ENCODE measurements around the gene CCDC157.

Gene CCDC157

DNA sequence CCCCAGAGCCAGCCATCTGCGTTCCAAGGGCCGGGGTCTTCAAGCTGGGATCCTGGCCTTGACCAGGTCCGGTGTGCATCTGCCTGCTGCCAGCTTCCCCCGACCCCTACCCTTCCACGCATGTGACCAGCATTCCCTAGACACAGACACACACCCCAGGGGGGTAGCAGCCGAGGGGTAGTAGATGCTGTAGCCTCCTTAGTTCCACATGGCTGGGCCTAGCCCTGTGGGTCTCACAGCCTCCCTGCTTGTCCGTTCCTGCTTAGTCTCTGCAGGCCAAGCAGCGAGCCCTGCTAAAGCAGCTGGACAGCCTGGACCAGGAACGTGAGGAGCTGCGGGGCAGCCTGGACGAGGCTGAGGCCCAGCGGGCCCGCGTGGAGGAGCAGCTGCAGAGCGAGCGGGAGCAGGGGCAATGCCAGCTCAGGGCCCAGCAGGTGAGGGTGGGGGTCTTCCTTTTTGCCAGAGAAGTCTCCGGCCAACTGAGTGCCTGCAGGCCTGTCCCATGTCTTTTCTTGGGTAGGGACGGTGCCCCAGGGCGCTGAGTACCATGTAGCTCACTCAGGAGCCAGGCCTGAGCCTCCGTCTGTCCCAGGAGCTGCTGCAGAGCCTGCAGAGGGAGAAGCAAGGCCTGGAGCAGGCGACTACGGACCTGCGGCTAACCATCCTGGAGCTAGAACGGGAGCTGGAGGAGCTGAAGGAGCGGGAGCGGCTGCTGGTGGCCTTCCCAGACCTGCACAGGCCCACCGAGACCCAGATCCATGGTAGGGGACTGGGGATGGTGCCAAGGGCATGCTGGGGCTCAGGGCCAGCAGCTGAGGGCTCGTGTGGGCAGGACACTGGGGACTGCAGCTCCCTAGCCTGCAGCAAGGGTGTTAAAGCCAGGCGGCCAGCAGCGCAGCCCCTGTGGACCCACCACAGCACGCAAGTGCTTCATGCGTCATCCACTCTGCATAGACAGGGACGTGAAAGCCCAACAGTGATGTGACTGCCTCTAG lies 16.8 kb downstream of the CCDC157 start:
- DNase-seq (ENCODE audit: low spot score in 2 of 2), result no peak
- no peak overlapping the region for H3K27ac Mint-ChIP-seq

DNA sequence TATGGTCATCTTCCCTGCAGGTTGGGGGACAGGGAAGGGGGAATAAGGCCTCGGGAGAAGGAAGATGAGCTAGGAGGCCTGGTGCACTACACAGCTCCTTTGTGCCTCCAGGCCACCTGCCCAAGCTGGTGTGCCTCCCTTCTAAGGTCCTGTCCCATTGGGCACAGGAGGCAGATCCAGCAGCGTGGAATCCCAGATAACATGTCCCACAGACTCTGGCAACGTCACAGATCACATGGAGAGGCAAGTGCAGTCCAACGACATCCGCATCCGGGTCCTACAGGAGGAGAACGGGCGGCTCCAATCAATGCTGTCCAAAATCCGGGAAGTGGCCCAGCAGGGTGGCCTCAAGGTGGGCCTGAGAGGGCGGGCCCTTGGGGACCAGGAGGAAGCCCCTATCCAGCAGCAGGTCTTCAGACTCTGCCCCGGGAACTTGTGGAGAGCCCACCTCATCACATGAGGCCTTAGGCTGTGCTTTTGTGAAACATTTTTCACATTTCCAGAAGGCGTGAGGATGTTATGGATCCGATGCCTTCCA lies 18.6 kb downstream of the CCDC157 start:
- no peaks in the 10 kb centered on the region for H3K36me3 Mint-ChIP-seq
- H3K27me3 Mint-ChIP-seq, result no peaks in the 10 kb centered on the region
- ATAC-seq (ENCODE audit: low read depth) (no peak), DNase-seq (ENCODE audit: low spot score in 2 of 2) (no peak)
- H3K9me3 Mint-ChIP-seq, result no peaks in the 10 kb centered on the region
- H3K4me1 Mint-ChIP-seq, result peaks cover 2% of the 10 kb centered on the region
- no peak overlapping the region for H3K4me3 Mint-ChIP-seq
- H3K27ac Mint-ChIP-seq, result no peak overlapping the region

More for the DNA sequence above, 16.8 kb downstream of the CCDC157 start:
- Mint-ChIP-seq H3K36me3 (no peaks in the 10 kb centered on the region), H3K9me3 (no peaks in the 10 kb centered on the region), H3K27me3 (no peaks in the 10 kb centered on the region), H3K4me3 (no peak overlapping the region), H3K4me1 (no peaks in the 10 kb centered on the region)
- no peak for ATAC-seq (ENCODE audit: low read depth)

DNA sequence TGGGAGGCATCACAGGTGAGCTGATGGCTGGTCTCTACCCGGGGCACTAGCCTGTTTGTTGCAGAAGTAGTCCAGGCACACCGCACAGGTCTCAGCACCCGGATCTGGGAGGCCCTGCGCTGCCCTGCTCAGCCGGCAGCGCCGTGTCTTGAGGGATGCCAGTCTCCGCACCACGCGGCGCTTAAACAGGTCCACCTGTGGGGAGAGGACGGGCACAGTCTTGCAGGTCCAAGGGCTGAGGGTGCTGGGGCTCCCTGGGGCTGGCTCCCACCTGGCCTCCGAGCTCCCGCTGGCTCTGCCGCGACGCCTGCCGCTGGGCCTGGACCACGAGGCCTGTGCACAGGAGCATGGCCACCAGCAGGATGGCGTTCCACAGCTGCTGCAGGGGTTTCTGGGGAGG lies 23.2 kb downstream of the CCDC157 start:
- no peak for DNase-seq (ENCODE audit: low spot score in 2 of 2)
- Mint-ChIP-seq H3K36me3 (peaks cover 3% of the 10 kb centered on the region), H3K9me3 (no peaks in the 10 kb centered on the region), H3K4me3 (no peak overlapping the region), H3K27me3 (no peaks in the 10 kb centered on the region), H3K4me1 (peaks cover 5% of the 10 kb centered on the region), H3K27ac (no peak overlapping the region)
- no peak for ATAC-seq (ENCODE audit: low read depth)

DNA sequence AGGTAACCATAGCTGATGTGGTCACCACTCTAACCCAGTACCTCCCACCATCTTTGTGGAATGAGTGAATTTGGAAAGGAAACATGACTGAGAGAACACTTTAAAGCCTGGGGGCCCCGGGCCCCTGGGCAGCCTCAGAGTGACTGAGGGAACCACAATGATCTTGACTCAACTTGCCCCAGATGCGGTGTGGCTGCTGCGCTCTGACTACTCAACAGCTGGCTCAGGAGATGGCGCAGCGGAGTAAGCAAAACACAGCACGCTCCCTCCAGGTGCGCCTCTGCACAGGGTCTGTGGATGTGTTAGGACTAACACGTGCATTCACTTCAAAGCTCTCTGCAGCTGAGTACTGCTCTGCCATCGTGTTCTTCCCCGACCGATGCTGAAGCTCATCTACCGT lies 24.5 kb downstream of the CCDC157 start:
- ATAC-seq (ENCODE audit: low read depth) (no peak), DNase-seq (ENCODE audit: low spot score in 2 of 2) (no peak)
- Mint-ChIP-seq H3K4me3 (no peak overlapping the region), H3K9me3 (no peaks in the 10 kb centered on the region), H3K4me1 (peaks cover 7% of the 10 kb centered on the region), H3K27me3 (no peaks in the 10 kb centered on the region), H3K27ac (no peak overlapping the region), H3K36me3 (peaks cover 3% of the 10 kb centered on the region)

DNA sequence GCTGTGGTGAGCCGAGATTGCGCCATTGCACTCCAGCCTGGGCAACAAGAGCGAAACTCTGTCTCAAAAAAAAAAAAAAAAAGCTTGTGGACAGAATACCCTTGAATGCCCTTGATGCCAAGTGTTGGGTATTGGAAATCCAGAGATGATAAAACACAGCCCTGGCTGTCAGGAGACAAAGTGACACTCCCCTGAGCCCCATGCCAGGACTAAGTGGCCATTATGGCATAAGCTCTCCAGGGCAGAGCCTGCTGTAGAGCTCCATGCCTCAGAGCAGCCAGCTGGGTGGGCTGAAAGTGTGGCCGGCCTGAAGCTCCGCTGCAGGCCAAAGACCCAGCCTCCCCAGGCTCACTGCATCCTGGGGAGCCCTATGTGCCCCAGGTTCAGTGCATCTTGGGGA lies 25.5 kb downstream of the CCDC157 start:
- H3K36me3 Mint-ChIP-seq, result peaks cover 3% of the 10 kb centered on the region

DNA sequence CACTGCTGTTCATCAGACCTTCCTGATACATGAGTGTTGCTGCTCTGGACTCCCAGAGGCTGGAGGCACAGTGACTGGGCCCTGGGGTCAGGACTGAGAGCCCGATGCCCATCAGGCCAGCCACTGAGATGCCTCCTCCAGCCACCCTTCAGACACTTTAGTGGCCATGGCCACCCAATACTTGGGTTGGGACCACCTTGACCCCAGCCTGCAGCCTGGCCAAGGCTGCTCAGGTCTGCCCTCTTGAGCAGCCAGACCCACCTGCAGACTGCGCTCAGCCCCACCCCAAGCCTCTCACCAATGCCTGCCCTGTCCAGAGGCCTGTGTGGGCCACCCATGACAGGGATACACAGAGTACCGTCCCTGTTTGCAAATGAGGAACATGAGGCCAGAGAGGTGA lies 26.3 kb downstream of the CCDC157 start:
- ATAC-seq (ENCODE audit: low read depth) (no peak), DNase-seq (ENCODE audit: low spot score in 2 of 2) (no peak)
- Mint-ChIP-seq H3K9me3 (no peaks in the 10 kb centered on the region), H3K4me3 (no peak overlapping the region), H3K36me3 (peaks cover 3% of the 10 kb centered on the region), H3K27ac (no peak overlapping the region), H3K27me3 (peaks cover 2% of the 10 kb centered on the region), H3K4me1 (peaks cover 16% of the 10 kb centered on the region)

More for the DNA sequence above, 25.5 kb downstream of the CCDC157 start:
- Mint-ChIP-seq H3K4me3 (no peak overlapping the region), H3K27ac (no peak overlapping the region), H3K4me1 (peaks cover 12% of the 10 kb centered on the region), H3K9me3 (no peaks in the 10 kb centered on the region), H3K27me3 (peaks cover under 1% of the 10 kb centered on the region)
- ATAC-seq (ENCODE audit: low read depth) (no peak), DNase-seq (ENCODE audit: low spot score in 2 of 2) (no peak)

DNA sequence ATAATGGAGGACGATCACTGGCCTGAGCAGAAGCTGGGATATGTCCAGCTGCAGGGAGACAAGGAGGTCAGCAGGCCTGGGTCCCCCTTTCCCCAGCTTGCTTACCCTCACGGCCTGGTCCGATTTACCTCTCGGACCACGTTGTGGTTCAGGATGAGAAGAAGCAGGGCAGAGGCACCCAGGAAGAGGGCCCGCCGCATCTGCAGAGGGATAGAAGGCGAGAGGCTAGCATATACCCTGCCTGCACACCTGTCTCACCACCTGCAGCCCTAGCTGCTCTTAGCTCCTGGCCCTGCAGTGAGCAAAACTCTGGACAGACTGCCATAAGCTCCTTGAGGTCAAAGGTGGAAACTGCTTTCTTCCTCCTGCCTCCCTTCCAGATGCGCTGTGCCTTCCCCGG lies 29.1 kb downstream of the CCDC157 start:
- H3K27ac Mint-ChIP-seq, result no peak overlapping the region
- DNase-seq (ENCODE audit: low spot score in 2 of 2) (no peak), ATAC-seq (ENCODE audit: low read depth) (no peak)
- peaks cover under 1% of the 10 kb centered on the region for H3K36me3 Mint-ChIP-seq
- H3K4me3 Mint-ChIP-seq, result peak overlapping the region; percentile 89
- H3K4me1 Mint-ChIP-seq, result peaks cover 14% of the 10 kb centered on the region
- H3K9me3 Mint-ChIP-seq, result no peaks in the 10 kb centered on the region
- H3K27me3 Mint-ChIP-seq, result peaks cover 2% of the 10 kb centered on the region

DNA sequence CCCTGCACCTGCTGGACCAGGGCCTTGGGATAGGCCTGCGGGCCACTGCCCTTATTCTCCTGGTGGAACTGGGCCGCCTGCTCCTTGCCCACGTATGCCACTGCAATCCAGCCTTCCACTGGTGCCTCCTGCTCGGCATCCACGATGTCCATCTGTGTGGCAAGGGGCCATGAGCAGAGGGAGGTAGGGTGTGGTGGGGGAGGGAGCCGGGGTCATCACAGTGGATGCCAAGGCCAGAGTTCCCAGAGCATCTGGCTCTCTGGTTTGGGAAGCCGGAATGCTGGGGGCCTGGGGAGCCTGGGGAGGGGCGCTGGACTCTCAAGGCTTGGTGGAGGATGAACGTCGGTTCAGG lies 29.8 kb downstream of the CCDC157 start:
- no peaks in the 10 kb centered on the region for H3K9me3 Mint-ChIP-seq
- ATAC-seq (ENCODE audit: low read depth) (no peak), DNase-seq (ENCODE audit: low spot score in 2 of 2) (no peak)
- peaks cover 19% of the 10 kb centered on the region for H3K4me1 Mint-ChIP-seq
- peak overlapping the region; percentile 89 for H3K4me3 Mint-ChIP-seq
- peaks cover 2% of the 10 kb centered on the region for H3K27me3 Mint-ChIP-seq
- no peaks in the 10 kb centered on the region for H3K36me3 Mint-ChIP-seq
- H3K27ac Mint-ChIP-seq, result no peak overlapping the region

DNA sequence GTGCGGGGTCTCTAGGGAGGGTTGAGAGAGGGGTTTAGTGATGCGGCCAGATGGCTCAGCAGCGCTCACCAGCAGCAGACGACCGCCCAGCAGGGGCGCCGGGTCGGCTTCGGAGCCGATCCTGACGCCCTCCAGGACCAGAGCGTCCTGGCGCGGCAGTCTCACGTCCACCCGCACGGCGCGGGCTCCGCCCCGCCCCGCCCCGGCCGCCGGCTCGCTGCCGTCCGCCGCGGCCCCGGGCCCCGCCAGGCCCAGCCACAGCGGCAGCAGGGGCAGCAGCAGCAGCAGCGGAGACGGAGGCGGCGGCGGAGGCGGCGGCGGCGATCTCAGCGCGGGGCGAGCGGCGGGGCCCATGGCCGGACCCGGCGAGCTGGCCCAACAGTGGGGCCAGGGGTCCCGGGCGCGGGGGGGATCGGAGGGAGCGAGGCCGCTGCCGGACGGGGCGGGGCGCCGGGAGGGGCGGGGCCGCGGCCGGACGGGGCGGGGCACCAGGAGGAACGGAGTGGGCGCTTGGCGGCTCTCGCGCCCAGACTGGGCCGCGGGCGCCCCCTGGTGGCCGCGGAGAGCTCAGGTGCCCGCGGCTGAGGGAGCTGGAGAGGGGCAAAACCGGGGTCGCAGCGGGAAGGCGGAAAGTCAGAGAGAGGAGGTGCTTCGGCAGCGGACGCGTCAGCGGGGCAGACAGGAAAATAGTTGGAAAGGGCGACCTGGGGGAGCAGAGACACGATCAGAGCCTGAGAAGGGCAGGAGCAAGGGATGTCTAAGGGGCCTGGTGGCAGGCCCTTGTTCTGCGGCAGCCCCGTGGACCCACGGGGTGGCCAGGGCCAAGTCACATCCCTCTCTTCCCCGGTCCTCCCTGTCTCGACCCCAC lies 30.4 kb downstream of the CCDC157 start, which contains the start of gene RNF215:
Gene RNF215 (minus strand): TSS at position 452 of the 868 bp plus-strand sequence. CDS start 98 bp downstream, at position 354.
- Mint-ChIP-seq H3K9me3 (no peaks in the 10 kb centered on the region), H3K4me1 (peaks cover 21% of the 10 kb centered on the region), H3K36me3 (no peaks in the 10 kb centered on the region), H3K27me3 (peaks cover 2% of the 10 kb centered on the region), H3K27ac (peak within 1 kb of the TSS; percentile 87), H3K4me3 (peak within 1 kb of the TSS; percentile 89)
- peak; percentile 87 to 88 for DNase-seq (ENCODE audit: low spot score in 2 of 2)
- ATAC-seq (ENCODE audit: low read depth), result peak; percentile 84

DNA sequence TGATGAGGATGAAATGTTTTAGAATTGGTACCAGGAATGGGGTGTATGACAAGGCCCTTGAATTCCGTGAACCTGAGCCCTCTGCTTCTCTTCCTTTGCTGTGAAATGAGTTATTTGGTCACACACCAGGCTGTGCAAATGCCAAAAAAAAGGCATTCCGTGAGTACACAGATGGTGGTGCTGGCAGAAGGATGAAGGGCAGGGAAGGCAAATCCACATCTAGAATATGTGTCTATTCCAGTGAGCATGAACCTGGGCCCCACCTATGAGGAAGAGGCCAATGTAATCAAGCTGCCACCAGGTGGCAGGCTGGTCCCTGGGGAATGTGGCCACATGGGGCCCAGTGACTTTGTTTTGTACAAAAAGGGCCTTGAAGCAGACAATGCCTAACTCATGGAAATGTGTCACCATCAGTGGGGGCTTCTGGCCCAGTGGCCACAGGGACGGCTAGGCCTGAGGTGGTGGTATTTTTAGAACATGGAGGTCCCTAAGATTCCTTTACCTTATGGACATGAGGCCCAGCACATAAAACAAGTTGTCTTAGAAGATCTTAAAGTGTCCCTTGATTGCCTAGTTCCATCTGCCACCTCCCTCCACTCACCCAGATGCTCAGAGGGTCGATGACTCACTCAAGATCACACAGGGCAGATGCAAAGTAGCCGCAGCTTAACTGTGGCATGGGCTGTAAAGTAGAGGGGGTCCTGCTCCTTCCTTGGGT lies 34.3 kb downstream of the CCDC157 start:
- peaks cover 6% of the 10 kb centered on the region for H3K27me3 Mint-ChIP-seq
- ATAC-seq (ENCODE audit: low read depth), result peak; percentile 66
- H3K36me3 Mint-ChIP-seq, result no peaks in the 10 kb centered on the region
- H3K4me3 Mint-ChIP-seq, result peak overlapping the region; percentile 27
- peaks cover 28% of the 10 kb centered on the region for H3K4me1 Mint-ChIP-seq
- peak; percentile 78 to 84 for DNase-seq (ENCODE audit: low spot score in 2 of 2)
- H3K9me3 Mint-ChIP-seq, result no peaks in the 10 kb centered on the region
- H3K27ac Mint-ChIP-seq, result peak overlapping the region; percentile 81

DNA sequence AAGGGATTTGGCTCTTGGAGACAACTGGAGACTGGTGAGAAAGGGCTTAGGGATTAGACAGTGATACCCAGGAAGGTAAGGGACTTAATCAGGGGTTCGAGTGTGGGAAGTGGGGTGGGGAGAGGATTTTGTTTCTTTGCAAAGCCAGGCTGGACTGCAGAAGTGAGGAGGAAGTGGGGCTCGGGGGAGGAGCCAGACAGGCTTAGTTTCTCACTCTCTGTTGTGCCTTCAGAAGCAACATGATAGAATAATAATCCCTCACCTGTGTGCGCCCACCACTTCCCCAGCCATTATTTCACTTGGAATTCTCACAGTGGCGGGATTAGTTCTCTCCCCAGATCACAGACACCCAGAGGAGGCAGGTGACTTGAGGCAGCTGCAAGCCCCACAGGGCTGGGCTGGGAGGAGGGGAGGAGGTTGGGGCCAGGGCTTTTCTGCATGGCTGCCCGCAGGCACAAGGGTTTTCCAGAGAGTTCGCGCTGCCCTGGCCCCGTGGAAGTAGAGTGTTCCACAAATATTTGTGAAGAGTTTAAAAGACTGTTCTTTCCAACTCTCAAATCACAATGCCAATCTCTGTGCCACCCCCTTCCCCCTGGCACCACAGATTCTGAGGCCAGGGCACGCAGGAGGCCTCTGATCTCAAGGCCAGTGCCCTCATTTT lies 36.0 kb downstream of the CCDC157 start:
- Mint-ChIP-seq H3K9me3 (no peaks in the 10 kb centered on the region), H3K27ac (no peak overlapping the region)

DNA sequence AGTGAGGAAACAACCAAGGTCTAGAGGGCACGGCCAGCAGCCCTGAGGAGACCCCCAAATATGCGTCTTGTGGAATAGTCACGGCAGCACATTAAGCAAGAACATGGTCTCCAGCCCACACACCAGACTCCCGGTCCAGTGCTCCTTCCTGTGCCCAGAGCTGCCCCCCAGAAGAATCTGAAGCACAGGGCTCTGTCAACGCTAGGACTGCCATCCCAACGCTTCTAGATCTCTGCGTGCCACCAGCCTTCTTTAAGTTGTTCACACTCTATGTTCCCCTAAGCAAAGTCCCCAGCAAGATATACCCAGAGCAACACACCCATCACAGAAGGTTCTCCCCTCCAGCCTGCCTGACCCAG lies 36.5 kb downstream of the CCDC157 start:
- no peak overlapping the region for H3K4me3 Mint-ChIP-seq
- no peaks in the 10 kb centered on the region for H3K9me3 Mint-ChIP-seq
- no peak overlapping the region for H3K27ac Mint-ChIP-seq
- ATAC-seq (ENCODE audit: low read depth) (no peak), DNase-seq (ENCODE audit: low spot score in 2 of 2) (no peak)
- no peaks in the 10 kb centered on the region for H3K36me3 Mint-ChIP-seq
- peaks cover 6% of the 10 kb centered on the region for H3K27me3 Mint-ChIP-seq
- H3K4me1 Mint-ChIP-seq, result peaks cover 27% of the 10 kb centered on the region

More for the DNA sequence above, 36.0 kb downstream of the CCDC157 start:
- no peak overlapping the region for H3K4me3 Mint-ChIP-seq
- DNase-seq (ENCODE audit: low spot score in 2 of 2) (no peak), ATAC-seq (ENCODE audit: low read depth) (peak; percentile 18)
- H3K36me3 Mint-ChIP-seq, result no peaks in the 10 kb centered on the region
- H3K27me3 Mint-ChIP-seq, result peaks cover 6% of the 10 kb centered on the region
- peaks cover 24% of the 10 kb centered on the region for H3K4me1 Mint-ChIP-seq

DNA sequence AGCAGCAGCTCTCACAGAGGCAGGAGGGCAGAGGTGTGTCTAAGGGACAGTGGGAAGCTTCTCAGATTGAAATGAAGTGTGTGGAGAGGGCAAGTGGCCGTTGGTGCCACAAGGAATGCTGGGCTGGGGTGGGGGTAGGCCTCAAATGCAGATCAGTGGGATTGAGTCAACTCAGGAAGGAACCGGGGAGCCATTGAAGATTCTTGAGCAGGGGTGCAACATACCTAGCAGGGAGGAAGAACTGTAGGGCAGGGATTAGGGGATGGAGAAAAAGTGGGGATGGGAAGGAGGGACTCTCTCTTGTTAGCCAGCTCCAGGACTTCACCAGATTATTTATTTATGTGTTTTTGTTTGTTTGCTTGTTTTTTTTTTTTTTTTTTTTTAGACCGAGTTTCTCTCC lies 37.1 kb downstream of the CCDC157 start:
- H3K4me3 Mint-ChIP-seq, result no peak overlapping the region

More for the DNA sequence above, 37.1 kb downstream of the CCDC157 start:
- peaks cover 10% of the 10 kb centered on the region for H3K27me3 Mint-ChIP-seq
- ATAC-seq (ENCODE audit: low read depth) (no peak), DNase-seq (ENCODE audit: low spot score in 2 of 2) (no peak)
- H3K27ac Mint-ChIP-seq, result no peak overlapping the region
- no peaks in the 10 kb centered on the region for H3K9me3 Mint-ChIP-seq
- peaks cover 27% of the 10 kb centered on the region for H3K4me1 Mint-ChIP-seq
- no peaks in the 10 kb centered on the region for H3K36me3 Mint-ChIP-seq

All from memory B cell (primary cell).